Putamen (tissue), 1 donor: ENCODE data around the gene LPCAT3.
A peak's percentile ranks its signal among the peaks of the same experiment; 100 is the strongest.
"Not testable (repeated sequence)": the region's sequence is repeated elsewhere in the genome, so short reads cannot be mapped to it uniquely, and the experiment has no call there.

ENCODE experiments used
- DNase-seq: peaks from one replicate; pipeline ENCODE4 v3.0.0-alpha.2; 2016; ENCODE audit warnings: low spot score

Gene LPCAT3

GRCh38 chr12:7018350-7019042 lies at the start of gene LPCAT3:
Gene LPCAT3 (minus strand): TSS chr12:7018476. CDS start chr12:7018424, 52 bp downstream.
- peak; percentile 96 for DNase-seq

GRCh38 chr12:7067096-7067495 lies 48.8 kb upstream of the LPCAT3 start:
- DNase-seq, result no peak

DNA sequence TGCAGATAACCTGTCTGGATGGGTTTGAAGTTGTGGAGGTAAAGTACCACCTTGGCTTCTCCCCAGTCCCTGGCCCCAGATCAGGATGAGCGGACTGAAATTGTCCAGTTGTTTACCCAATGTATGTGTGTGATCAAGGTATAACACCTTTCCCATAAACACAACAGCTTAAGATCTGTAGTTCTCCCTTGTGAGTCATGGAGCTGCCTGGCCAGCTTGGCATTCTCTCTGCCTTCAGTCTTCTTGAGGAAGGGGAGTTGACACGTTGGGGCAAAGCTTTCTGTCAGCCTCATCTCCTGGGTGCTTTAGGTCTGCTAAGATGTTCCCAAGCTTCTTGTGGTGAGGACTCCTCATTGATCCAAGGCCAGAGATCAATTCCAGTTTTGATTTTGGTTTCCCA lies 48.3 kb upstream of the LPCAT3 start:
- DNase-seq, result no peak

DNA sequence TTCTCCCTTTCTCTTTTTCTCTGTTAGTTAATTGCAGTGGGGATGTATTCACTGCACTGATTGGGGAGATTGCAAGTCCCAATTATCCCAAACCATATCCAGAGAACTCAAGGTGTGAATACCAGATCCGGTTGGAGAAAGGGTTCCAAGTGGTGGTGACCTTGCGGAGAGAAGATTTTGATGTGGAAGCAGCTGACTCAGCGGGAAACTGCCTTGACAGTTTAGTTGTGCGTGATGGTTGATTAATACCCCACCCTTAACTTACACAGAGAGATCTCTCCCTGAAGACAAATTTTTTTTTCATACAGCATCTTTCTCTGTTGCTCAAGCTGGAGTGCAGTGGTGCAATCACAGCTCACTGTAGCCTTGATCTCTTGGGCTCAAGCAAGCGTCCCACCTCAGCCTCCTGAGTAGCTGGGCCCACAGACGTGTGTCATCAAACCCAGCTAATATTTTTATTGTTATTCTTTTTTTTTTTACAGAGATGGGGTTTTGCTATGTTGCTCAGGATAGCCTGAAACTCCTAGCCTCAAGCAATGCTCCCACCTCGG lies 46.9 kb upstream of the LPCAT3 start:
- DNase-seq, result no peak

DNA sequence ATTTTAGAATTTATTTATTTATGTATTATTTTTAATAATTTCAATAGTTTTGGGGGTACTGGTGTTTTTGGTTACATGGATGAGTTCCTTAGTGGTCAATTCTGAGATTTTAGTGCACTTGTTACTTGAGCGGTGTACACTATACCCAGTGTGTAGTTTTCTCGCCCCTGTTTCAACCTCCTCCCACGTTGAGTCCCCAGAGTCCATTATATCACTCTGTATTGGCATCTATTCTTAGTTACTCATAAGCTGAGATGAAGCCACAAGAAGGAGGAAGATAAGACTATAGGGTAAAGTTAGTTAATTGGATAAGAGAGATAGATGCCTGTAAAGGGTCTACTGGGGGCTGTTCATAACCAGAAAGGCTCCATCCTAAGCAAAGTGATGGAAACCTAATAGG lies 46.2 kb upstream of the LPCAT3 start:
- DNase-seq, result no peak

GRCh38 chr12:7061596-7061995 lies 43.3 kb upstream of the LPCAT3 start:
- DNase-seq, result no peak

- DNase-seq, result no peak
Measured at GRCh38 chr12:7061138-7061537, 42.9 kb upstream of the LPCAT3 start.

- peak; percentile 13 for DNase-seq
Measured at GRCh38 chr12:7060353-7060954, 42.2 kb upstream of the LPCAT3 start, which contains the start of gene C1S. Gene C1S (plus strand): TSS chr12:7060718. CDS start chr12:7061913, 1,195 bp downstream.

DNA sequence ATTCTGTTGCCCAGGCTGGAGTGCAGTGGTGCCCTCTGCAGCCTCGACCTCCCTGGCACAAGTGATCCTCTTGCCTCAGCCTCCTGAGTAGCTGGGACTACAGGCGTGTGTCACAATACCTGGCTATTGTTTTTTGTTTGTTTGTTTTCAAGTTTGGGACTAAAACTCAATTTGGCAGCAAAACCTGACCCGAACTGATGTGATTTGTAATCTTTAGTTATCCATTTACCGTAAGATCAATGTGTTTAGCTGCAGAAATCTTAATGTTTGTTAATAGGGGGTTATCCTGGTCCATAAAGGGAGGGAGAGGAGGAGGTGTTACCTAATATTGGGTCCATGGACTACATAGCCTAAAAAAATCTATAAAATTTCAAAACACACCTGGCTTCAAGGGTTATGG lies 41.5 kb upstream of the LPCAT3 start:
- no peak for DNase-seq

- DNase-seq, result no peak
Measured at GRCh38 chr12:7058850-7059395, 40.6 kb upstream of the LPCAT3 start.

DNA sequence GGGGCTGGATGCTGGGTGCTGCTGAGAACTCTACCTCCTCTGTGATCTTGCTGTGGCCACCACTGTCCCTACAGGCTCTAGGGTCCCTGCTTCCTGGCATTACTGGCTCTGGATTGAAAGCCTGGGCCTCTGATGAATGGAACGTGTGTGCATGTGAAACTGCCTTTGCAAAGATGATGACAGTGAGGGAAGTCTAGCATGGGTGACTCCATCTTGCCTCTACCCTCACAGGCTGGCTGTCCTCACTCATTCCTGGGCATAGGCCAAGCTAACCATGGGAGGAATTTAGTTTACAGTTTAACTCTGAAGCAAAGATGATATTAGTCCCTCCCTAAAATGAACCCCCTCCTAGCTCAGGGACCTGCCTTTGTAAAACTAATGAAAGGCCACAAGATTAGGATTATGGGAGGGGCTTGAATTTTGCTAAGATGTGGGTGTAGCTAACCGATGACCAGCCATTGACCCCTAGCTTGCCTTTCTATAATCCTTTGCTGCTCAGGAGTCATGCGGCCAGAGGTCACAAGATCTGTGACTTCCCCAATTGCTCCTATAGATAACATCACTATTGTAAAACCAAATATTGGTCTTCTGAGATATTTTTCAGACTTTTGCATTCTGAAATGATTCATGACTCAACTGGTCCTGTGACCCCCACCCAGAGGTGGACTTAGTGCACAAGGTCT lies 40.0 kb upstream of the LPCAT3 start:
- no peak for DNase-seq

GRCh38 chr12:7055736-7056135 lies 37.5 kb upstream of the LPCAT3 start:
- DNase-seq, result not testable (repeated sequence)

- DNase-seq, result no peak
Measured at GRCh38 chr12:7054925-7055324, 36.6 kb upstream of the LPCAT3 start.

DNA sequence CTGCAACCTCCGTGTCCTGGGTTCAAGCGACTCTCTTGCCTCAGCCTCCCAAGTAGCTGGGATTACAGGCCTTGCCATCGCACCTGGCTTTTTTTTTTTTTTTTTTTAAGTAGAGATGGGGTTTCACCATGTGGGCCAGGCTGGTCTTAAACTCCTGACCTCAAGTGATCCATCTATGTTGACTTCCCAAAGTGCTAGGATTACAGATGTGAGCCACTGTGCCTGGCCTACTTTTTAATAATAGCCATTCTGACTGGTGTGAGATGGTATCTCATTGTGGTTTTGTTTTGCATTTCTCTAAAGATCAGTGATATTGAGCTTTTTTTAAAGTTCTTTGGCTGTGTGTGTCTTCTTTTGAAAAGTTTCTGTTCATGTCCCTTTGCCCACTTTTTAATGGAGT lies 31.7 kb upstream of the LPCAT3 start:
- DNase-seq, result not testable (repeated sequence)

- DNase-seq, result not testable (repeated sequence)
Measured at GRCh38 chr12:7049445-7049951, 31.2 kb upstream of the LPCAT3 start.

DNA sequence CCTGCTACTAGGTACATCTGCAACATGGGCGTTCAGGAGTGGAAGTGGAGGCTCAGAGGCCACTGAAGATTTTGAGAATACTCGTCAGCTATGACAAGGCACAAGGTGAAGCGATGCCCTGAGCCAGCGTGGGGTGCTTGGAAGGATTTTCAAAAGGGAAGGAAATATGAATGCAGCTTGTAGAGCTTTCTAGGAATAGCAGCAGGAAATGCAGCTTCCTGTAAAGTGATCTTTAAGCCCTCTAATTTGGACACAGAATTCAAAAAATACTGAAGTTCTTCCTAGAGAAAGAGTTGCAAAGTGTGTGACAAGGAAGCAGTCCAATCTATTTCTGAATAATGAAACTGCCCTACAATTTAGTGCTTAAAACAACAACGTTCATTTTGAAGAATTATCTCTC lies 29.0 kb upstream of the LPCAT3 start:
- no peak for DNase-seq

- no peak for DNase-seq
Measured at GRCh38 chr12:7046383-7047105, 28.3 kb upstream of the LPCAT3 start.

GRCh38 chr12:7045913-7046312 lies 27.6 kb upstream of the LPCAT3 start:
- DNase-seq, result no peak

DNA sequence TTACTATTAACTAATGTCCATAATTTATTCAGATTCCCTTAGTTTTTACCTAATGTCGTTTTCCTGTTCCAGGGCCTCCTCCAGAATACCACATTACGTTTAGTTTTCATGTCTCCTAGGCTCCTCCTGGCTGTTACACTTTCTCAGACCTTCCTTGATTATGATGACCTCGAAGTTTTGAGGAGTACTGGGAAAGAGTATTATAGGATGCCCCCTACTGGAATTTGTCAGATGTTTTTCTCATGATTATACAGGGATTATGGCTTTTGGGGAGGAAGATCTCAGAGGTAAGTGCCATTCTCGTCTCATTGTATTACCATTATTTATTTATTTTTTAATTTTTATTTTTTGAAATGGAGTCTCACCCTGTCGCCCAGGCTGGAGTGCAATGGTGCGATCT lies 24.6 kb upstream of the LPCAT3 start:
- DNase-seq, result no peak

- DNase-seq, result no peak
Measured at GRCh38 chr12:7039403-7039802, 21.1 kb upstream of the LPCAT3 start.

DNA sequence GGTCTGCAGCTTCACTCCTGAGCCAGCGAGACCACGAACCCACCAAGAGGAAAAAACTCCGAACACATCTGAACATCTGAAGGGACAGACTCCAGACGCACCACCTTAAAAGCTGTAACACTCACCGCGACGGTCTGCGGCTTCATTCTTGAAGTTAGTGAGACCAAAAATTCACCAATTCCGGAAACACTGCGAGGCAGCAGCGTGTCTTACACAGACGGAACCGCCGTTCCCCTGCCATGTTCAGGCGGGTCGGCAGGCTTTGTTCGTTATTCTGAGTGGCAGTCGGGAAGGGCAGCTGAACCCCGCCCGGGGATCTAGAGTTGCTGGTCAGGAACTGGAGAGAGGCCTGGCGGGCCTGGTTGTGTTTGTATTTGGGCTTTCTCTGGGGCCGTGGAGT lies 20.3 kb upstream of the LPCAT3 start:
- no peak for DNase-seq

- DNase-seq, result not testable (repeated sequence)
Measured at GRCh38 chr12:7037411-7037810, 19.1 kb upstream of the LPCAT3 start.
